A673 (cell line): ENCODE results near the gene DAB1. TPM values are rescaled to one million over a fixed set of nuclear protein-coding genes. Genes with fewer than 3 reads are reported as not detected.

Experiments used
- BruUV-seq: library from RNA; stranded (reverse); fragments of 400-500 nt; replicated peaks from 2 replicates; lab custom pipeline; 2021; lab: Mats Ljungman, UMichigan
- CTCF ChIA-PET: fragments of 300-600 bp; sonication (Branson Sonifier 250); formaldehyde crosslinking; loops from one replicate; lab custom pipeline; 2022; ENCODE audit warnings: antibody characterized with exemption; lab: Charles Lee
- POLR2A ChIA-PET: fragments of 300-600 bp; sonication (Branson Sonifier 250); formaldehyde crosslinking; loops from one replicate; lab custom pipeline; 2022; ENCODE audit warnings: antibody characterized with exemption; ENCODE audit not compliant: low non-redundant PET; lab: Charles Lee
- DNase-seq: peaks from one replicate; pipeline ENCODE4 v3.0.0-alpha.2; 2015; ENCODE audit warnings: low spot score
- H3K27ac ChIP-seq: fragments of 200-600 bp; sonication (generic); 2 replicates; pipeline ENCODE4 v1.5.1; 2016; ENCODE audit warnings: mixed run types, low read depth, mild to moderate bottlenecking, mixed read lengths, antibody characterized with exemption, low read length; ENCODE audit not compliant: poor library complexity, severe bottlenecking
- H3K27me3 ChIP-seq: fragments of 200-600 bp; sonication (generic); replicated peaks from 2 replicates; pipeline ENCODE4 v1.6.1; 2017; ENCODE audit warnings: mixed run types, low read depth, mild to moderate bottlenecking, mixed read lengths, antibody characterized with exemption, low read length; ENCODE audit not compliant: insufficient read depth, poor library complexity
- H3K36me3 ChIP-seq: fragments of 200-600 bp; sonication (generic); 2 replicates; pipeline ENCODE4 v1.6.1; 2016; ENCODE audit warnings: mixed run types, mild to moderate bottlenecking, mixed read lengths, antibody characterized with exemption, low read length; ENCODE audit not compliant: insufficient read depth, poor library complexity, severe bottlenecking
- H3K4me1 ChIP-seq: fragments of 200-600 bp; sonication (generic); 2 replicates; pipeline ENCODE4 v1.6.1; 2017; ENCODE audit warnings: mixed run types, mild to moderate bottlenecking, mixed read lengths, antibody characterized with exemption, low read length; ENCODE audit not compliant: insufficient read depth, poor library complexity, severe bottlenecking
- H3K4me3 ChIP-seq: fragments of 200-600 bp; sonication (generic); 2 replicates; pipeline ENCODE4 v1.5.1; 2016; ENCODE audit warnings: low read depth, mixed run types, mild to moderate bottlenecking, mixed read lengths, low read length; ENCODE audit not compliant: poor library complexity, severe bottlenecking
- H3K9me3 ChIP-seq: fragments of 200-600 bp; sonication (generic); 2 replicates; pipeline ENCODE4 v1.6.1; 2016; ENCODE audit warnings: mixed run types, low read depth, mild to moderate bottlenecking, mixed read lengths, antibody characterized with exemption, low read length; ENCODE audit not compliant: poor library complexity, severe bottlenecking
- CTCF ChIP-seq: fragments of 300-800, 200-600 bp; sonication (generic); conservative IDR thresholded peaks from 2 replicates; pipeline ENCODE4 v1.5.1; 2017; ENCODE audit warnings: low read depth, mild to moderate bottlenecking, antibody characterized with exemption, low read length, moderate library complexity, mixed read lengths
- EZH2 ChIP-seq: fragments of 200-600 bp; sonication (generic); IDR thresholded peaks from 2 replicates; pipeline ENCODE4 v1.6.1; 2017; ENCODE audit warnings: borderline replicate concordance, low read depth, mild to moderate bottlenecking, mixed read lengths, antibody characterized with exemption, low read length; ENCODE audit not compliant: poor library complexity, severe bottlenecking
- intact Hi-C: fragments of 100-400 bp; cut with micrococcal nuclease; formaldehyde crosslinking; loops from one replicate; pipeline ENCODE4 v1.10.0; 2022; ENCODE audit not compliant: unreplicated experiment
- total RNA-seq: library from RNA; stranded (reverse); gene quantifications from 2 replicates; pipeline ENCODE4 v1.2.3, GENCODE V29; 2021

The DAB1 gene
- total RNA-seq, 1 experiment from 2014 or later: 112 TPM

DNA sequence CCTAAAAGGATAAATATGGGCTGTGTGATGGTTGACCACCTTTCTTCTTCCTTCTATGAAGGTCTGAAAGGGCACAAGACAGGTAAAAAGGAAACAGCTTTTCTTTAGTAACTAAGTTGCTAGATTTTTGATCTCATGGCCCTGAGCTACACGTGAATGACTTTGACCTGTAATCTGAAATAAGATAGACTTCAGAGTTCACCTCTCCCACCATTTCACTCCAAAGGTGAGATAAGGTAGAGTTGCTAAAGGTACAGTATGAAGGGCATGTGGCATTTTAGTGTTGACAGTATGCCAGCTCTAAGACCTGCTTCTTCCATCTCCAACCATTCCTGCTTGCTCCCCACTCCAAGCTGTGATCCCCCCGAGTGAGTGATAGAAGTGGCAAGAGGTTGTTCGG lies 432.3 kb downstream of the DAB1 start:
- intact Hi-C loops: no loop called here
- CTCF ChIA-PET: no interaction called here
- H3K4me3 ChIP-seq: no peak overlapping the region
- H3K27me3 ChIP-seq: no peaks in the 10 kb centered on the region
- H3K4me1 ChIP-seq: no peaks in the 10 kb centered on the region
- POLR2A ChIA-PET: no interaction called here
- H3K9me3 ChIP-seq: no peaks in the 10 kb centered on the region
- TF ChIP-seq CTCF (no peak), EZH2 (no peak)
- BruUV-seq: no TSS peak
- no peak overlapping the region for H3K27ac ChIP-seq
- peaks cover 9% of the 10 kb centered on the region for H3K36me3 ChIP-seq
- DNase-seq: no peak

DNA sequence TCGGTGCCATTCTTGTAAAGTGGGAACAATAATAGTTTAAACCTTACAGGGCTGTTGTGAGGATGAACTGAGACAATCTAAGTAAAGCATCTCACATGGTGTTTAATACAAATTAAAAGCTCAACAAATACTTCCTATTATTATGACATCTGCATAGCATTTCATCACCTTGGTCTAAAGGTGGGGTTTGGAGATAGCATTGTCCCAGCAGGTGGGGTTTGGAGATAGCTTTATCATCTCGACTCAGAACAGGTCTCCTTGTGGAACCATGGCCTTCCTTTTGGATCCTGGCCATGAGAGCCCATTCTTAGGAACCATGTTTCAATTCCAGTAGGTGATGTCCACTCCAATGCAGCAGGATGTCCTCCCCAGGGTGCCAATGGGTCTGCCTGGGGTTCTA lies 437.5 kb downstream of the DAB1 start:
- H3K27ac ChIP-seq: no peak overlapping the region
- H3K27me3 ChIP-seq: no peaks in the 10 kb centered on the region
- no peak for DNase-seq
- H3K36me3 ChIP-seq: no peaks in the 10 kb centered on the region
- ChIA-PET CTCF (no interaction called here), POLR2A (no interaction called here)
- BruUV-seq: no TSS peak
- H3K4me1 ChIP-seq: no peaks in the 10 kb centered on the region
- no peaks in the 10 kb centered on the region for H3K9me3 ChIP-seq
- TF ChIP-seq EZH2 (no peak), CTCF (no peak)
- intact Hi-C loops: no loop called here
- H3K4me3 ChIP-seq: no peak overlapping the region

DNA sequence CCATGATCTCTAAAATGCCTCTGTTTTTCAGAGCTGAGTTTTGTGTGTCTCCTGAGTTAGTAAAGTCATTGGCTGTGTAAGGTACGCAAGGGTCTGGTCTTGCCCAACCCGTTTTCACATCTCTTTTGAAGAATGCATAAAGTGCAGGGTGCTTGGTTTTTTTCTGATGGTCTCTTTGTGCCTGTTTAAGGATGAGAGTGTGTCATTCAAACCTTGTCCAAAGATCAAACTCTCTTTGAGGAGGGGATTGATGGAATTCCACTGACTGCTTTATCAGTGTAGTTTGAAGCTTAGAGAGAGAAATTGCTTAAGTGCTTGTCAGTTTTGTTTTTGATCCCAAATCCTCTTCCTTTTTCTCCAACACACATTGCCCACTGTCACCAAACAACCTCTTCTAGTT lies 438.0 kb downstream of the DAB1 start:
- no TSS peak for BruUV-seq
- Histone ChIP-seq H3K27ac (no peak overlapping the region), H3K27me3 (no peaks in the 10 kb centered on the region), H3K36me3 (no peaks in the 10 kb centered on the region), H3K9me3 (no peaks in the 10 kb centered on the region), H3K4me1 (no peaks in the 10 kb centered on the region), H3K4me3 (no peak overlapping the region)
- DNase-seq: no peak
- POLR2A ChIA-PET: interaction anchor here (0.9 kb wide), 1 partner anchor 80 kb away, joined by 3 read pairs; no protein-coding TSS in a partner anchor
- no peak for TF ChIP-seq EZH2
- no peak for TF ChIP-seq CTCF
- CTCF ChIA-PET: no interaction called here
- intact Hi-C loops: no loop called here
